ENCODE data around the gene SLX9.

The SLX9 gene

DNA sequence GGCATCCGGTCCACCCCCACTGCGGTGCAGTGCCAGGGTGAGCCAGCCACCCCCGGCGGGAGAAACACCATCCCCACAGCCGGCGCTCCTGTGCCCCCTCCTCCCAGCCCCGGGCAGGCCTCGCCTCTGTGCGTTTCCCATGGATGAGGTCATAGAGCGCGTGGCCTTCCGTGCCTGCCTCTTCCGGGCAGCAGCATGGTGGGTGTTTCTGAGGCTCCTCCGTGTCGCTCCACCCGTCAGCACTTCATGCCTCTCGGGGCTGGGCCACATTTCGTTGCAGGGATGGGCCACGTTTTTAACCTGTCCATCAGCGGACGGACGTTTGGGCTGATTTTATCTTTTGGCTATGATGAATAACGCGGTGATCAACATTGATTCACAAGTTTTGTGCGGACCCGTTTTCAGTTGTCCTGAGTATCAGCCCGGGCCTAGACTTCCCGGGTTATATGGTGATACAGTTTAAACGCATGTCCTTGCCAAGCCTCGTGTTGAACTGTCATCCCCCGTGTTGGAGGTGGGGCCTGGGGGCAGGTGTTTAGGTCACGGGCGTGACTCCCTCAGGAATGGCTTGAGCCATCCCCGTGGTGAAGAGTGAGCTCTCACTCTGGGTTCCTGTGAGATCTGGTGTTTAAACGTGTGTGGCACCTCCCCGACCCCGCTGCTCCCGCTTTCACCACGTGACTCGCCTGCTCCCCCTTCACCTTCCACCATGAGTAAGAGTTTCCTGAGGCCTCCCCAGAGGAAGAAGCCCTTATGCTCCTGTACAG is 64.8 kb downstream of the SLX9 start:
- TF ChIP-seq, protein P1, sequence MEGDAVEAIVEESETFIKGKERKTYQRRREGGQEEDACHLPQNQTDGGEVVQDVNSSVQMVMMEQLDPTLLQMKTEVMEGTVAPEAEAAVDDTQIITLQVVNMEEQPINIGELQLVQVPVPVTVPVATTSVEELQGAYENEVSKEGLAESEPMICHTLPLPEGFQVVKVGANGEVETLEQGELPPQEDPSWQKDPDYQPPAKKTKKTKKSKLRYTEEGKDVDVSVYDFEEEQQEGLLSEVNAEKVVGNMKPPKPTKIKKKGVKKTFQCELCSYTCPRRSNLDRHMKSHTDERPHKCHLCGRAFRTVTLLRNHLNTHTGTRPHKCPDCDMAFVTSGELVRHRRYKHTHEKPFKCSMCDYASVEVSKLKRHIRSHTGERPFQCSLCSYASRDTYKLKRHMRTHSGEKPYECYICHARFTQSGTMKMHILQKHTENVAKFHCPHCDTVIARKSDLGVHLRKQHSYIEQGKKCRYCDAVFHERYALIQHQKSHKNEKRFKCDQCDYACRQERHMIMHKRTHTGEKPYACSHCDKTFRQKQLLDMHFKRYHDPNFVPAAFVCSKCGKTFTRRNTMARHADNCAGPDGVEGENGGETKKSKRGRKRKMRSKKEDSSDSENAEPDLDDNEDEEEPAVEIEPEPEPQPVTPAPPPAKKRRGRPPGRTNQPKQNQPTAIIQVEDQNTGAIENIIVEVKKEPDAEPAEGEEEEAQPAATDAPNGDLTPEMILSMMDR (IDR thresholded peaks at IDR 0.05), result no peak
- TF ChIP-seq ZFX (IDR thresholded peaks at IDR 0.05; ENCODE audit: borderline replicate concordance), result no peak
- no peak overlapping the region for H3K27ac ChIP-seq

DNA sequence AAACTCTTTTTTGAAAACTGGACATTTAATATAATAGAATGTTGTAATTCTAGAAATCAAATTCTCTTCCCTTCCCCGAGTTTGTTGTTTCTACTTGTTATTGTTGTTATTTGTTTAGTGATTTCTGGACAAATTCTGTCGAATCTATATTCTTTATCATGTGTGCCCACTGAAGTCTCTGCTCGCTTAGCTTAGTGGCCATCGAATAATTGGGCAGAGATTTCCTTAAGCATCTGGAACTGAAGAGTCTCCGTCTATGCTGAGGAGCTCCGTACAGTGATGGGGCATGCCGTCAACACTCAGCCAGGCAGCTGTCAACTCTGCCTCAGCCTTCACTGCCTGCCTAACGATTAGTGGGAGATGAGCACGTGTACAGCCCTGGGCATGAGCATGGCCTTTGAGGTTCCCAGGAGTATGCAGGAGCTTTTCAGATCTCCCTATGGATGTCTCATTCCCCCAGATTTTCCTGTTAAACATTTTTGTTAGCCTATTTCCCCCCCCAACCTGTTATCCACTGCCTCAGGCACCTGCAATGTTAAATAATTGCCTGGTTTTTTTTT is 66.8 kb downstream of the SLX9 start:
- TF ChIP-seq, protein P1 (IDR thresholded peaks at IDR 0.05), result no peak
- no peak for TF ChIP-seq ZFX (IDR thresholded peaks at IDR 0.05; ENCODE audit: borderline replicate concordance)
- no peak overlapping the region for H3K27ac ChIP-seq

DNA sequence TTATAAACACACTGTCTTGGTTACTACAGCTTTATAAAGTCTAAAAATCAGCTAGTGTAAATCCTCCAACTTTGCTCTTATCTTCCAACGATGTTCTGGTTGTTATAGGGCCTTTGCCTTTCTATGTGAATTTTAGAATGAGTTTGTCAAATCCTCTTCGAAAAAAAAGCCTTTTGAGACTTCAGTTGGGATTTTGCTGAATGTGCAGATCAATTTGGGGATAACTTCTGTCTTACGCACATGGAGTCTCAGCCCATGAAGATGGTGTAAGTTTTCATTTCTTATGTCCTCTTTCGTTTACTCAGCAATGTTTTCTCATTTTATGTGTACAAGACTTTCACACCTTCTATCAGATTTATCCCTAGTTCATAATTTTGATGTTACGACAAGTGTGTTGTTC is 69.8 kb downstream of the SLX9 start:
- TF ChIP-seq, protein P1 (IDR thresholded peaks at IDR 0.05), result no peak
- TF ChIP-seq ZFX (IDR thresholded peaks at IDR 0.05; ENCODE audit: borderline replicate concordance), result no peak
- no peak overlapping the region for H3K27ac ChIP-seq

DNA sequence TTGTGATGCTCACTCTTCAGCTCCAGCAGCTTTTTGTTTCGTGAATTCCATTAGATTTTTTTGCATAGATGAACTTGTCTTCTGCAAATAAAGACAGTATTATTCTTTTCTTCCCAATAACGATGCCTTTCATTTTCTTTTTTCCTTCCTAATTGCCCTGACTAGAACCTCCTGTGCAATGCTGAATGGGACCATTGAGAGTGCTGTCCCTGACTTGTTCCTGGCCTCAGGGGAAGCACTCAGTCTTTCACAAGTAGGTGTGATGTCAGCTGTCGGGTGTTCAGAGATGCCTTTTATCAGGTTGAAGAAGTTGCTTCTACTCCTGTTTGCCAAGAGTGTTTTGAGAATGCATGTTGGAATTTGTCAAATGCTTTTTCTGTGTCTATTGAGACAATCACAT is 70.3 kb downstream of the SLX9 start:
- no peak for TF ChIP-seq ZFX (IDR thresholded peaks at IDR 0.05; ENCODE audit: borderline replicate concordance)
- TF ChIP-seq, protein P1 (IDR thresholded peaks at IDR 0.05), result no peak
- H3K27ac ChIP-seq, result no peak overlapping the region

DNA sequence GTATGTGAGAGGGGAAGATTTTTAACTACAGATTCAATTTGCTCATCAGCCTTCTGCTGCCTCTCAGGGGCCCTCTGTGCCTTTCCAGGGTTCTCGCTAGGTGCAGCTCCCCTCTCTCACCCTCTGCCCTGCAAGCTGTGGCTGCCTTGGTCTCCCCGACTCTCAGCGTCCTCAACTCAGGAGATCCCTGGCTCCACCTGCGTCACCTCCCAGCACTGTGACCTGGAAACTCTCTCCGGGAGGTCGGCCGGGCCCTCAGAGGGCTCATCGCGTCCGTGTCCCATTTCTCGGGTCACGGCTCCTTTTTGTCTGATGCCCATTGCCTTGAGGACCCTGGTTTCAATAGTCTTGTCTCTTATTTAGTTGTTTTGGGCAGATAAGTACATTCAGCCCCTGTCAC is 71.0 kb downstream of the SLX9 start:
- no peak overlapping the region for H3K27ac ChIP-seq
- TF ChIP-seq, protein P1 (IDR thresholded peaks at IDR 0.05), result no peak
- no peak for TF ChIP-seq ZFX (IDR thresholded peaks at IDR 0.05; ENCODE audit: borderline replicate concordance)

DNA sequence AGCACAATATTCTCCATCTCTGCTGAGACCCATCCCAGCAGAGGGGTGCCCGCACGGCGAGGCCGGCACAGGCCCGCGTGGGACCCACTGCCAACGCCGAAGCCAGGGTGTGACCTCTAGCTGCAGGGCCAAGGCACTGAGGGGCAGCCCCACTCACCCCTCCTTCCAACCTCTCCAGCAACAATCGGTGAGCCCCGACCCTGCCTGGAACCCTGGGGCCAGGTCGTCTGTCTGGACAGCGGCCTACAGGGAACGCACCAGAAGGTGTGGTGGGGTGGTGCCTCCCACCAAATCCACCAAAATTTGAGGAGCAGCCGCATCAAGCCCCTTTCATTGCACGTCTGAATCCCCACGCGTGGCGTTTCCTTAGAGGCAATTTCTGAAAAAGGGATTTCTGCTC is 71.6 kb downstream of the SLX9 start:
- TF ChIP-seq ZFX (IDR thresholded peaks at IDR 0.05; ENCODE audit: borderline replicate concordance), result no peak
- TF ChIP-seq, protein P1 (IDR thresholded peaks at IDR 0.05), result no peak
- no peak overlapping the region for H3K27ac ChIP-seq

DNA sequence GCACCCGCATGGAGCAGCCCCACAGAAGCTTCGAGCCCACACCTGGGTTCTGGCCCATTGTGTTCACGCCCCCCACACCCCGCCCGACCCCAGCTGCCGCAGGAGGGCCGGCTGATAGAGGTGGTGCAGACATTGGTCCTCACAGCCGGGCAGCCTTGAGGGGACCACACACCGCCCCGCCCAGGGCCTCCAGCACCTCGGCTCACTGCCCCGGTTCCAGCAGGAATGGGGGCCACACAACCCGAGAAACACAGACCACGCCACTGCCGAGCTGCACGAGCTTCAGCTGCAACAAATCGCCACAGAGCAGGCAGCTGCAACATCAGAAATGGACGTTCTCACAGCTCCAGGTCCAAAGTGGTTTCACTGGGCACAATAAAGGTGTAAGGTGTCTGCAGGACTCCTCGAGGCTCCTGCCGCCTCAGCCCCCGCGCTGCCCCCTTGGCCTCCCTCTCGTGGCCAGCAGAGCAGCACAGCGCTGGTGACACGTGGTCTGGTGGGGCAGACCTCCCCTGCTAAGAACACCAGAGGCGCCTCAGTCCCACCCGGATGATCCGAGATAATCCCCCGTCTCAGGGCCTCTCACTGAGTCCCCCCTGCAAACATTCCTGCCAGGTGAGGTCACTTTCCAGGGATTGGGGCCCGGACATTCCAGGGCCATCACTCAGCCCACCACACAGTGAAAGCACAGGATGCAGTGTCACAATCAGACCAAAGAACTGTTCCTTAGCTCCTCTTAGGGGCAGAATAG is 72.3 kb downstream of the SLX9 start:
- TF ChIP-seq ZFX (IDR thresholded peaks at IDR 0.05; ENCODE audit: borderline replicate concordance), result no peak
- TF ChIP-seq, protein P1 (IDR thresholded peaks at IDR 0.05), result no peak
- no peak overlapping the region for H3K27ac ChIP-seq
